LNCaP clone FGC (cell line): Measurements from ENCODE around the gene LZIC.

Source experiments
- DNase-seq: peaks from one replicate; pipeline ENCODE4 v3.0.0-alpha.2; 2011; ENCODE audit warnings: low read depth
- H3K4me3 ChIP-seq: 2 replicates; pipeline ENCODE4 v1.5.1; 2011; ENCODE audit warnings: mild to moderate bottlenecking, low read depth, low read length, control low read depth
- TF ChIP-seq, protein P1 (sequence below): IDR thresholded peaks from 2 replicates; pipeline ENCODE4 v1.5.1; 2012; ENCODE audit warnings: mild to moderate bottlenecking; ENCODE audit not compliant: control insufficient read depth, insufficient read depth; ENCODE audit errors: extremely low read depth

The LZIC gene

DNA sequence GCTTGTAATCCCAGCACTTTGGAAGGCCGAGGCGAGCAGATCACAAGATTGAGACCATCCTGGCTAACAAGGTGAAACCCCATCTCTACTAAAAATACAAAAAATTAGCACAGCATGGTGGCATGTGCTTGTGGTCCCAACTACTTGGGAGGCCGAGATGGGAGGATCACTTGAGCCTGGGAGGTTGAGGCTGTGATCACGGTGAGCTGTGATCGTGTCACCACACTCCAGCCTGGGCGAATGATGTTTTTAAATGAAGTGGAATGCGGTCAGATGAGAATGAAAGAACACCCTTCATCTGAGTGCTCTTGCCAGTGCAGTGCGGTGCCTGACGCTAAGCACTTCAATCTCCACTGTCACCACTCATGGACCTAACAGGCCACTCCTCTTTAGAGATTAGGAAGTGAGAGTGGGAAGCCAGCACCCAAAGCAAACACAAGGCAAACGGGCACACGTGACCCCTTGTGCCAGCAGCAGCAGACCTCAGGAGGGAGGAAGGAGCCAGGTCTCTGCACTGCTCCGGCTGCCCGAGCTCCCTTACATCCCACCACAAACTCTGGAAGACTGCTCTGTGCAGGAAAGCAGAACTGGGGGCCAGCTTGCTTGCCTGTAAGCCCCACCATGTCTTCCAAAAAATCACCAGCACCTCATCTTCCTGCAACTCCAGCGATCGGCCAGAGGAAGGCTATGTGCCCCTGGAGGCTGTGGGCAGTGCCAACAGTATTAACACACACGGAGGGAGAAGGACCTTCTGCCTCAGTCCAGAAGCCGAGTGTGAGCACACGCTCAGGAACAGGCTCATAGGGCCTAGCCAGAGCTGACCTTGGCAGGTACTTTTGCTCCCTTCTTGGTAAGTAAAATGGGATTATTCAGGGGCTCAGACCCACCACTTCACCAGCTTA, 42.8 kb downstream of the LZIC start:
- H3K4me3 ChIP-seq: peak overlapping the region; percentile 32
- TF ChIP-seq, protein P1, sequence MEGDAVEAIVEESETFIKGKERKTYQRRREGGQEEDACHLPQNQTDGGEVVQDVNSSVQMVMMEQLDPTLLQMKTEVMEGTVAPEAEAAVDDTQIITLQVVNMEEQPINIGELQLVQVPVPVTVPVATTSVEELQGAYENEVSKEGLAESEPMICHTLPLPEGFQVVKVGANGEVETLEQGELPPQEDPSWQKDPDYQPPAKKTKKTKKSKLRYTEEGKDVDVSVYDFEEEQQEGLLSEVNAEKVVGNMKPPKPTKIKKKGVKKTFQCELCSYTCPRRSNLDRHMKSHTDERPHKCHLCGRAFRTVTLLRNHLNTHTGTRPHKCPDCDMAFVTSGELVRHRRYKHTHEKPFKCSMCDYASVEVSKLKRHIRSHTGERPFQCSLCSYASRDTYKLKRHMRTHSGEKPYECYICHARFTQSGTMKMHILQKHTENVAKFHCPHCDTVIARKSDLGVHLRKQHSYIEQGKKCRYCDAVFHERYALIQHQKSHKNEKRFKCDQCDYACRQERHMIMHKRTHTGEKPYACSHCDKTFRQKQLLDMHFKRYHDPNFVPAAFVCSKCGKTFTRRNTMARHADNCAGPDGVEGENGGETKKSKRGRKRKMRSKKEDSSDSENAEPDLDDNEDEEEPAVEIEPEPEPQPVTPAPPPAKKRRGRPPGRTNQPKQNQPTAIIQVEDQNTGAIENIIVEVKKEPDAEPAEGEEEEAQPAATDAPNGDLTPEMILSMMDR: no peak
- peak; percentile 63 for DNase-seq

DNA sequence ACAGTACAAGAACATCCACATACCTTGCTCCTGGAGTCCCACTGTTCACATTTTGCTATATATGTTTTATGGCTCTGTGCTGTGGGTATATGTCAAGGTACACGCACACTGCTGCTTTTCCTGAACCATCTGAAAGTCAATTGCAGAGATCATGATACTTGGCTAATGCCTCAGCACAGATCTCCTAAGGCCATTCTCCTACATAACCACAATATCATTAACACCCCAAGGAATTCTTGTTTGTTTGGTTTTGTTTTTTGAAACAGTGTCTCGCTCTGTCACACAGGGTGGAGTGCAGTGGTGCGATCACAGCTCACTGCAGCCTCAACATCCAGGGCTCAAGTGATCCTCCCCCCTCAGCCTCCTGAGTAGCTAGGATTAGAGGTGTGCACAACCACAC, 49.1 kb downstream of the LZIC start:
- no peak overlapping the region for H3K4me3 ChIP-seq

DNA sequence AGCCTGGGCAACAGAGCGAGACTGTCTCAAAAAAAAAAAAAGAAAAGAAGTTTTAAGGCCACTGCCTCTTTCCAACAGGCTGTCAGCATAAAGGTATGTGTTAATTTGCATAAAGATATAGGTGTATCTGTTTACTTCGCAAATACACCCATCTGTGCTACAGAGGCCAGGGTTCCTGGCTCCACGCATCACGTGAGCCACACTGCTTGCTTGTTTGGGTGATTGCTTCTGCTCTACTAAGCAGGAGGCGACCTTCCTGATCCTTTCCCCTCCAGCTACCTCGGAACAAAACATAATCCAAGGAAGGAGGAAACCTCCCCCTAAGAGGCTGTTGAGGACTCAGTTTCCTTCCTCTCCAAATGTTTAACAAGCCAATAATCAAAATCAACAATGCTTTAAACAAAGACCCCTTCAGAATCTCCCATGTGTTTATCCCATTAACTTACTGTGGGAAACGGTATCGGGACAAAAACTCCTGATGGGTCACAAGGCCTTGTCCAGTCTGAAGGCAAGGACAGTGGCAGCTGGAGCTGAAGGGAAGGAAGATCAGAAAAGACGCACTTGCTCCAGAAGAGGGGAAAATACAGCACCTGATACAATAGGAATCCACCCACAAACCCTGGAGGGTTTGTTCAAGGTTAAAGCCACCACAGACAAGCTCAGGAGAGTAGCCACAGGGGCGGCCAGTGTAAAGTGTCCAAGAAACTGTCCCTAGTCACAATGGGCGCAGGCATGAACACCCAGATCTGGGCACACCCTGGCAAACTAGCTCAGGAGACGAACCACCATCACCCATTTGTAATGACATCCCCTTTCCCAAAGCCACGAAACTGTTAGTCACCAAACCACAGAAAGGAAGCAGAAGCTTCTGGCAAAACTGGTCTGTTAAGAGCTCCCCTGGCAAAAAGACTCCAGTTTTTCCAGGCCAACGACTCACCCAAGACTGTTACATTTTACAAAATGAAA, 50.3 kb downstream of the LZIC start:
- TF ChIP-seq, protein P1: no peak
- H3K4me3 ChIP-seq: no peak overlapping the region
- peak; percentile 36 for DNase-seq

More for the DNA sequence above, 49.1 kb downstream of the LZIC start:
- no peak for DNase-seq
- TF ChIP-seq, protein P1: no peak

DNA sequence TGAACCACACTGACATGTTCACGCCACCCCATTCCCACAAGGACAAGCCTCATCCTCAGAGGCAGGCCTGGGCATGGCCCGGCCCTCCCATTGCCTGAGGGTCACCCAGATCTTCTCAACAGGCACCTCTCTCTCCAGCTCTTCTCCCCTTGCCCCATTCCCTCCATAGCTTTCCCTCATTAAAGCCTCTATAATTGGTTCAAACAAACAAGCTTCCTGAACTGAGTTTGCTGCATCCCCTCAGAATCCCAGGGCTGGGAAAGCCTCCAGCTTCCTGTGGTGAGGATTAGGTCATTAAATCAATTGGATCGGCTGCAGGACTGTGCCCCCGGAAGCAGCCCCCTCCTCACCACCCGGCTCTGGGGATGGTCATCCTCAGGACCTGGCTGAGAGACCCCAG, 52.0 kb downstream of the LZIC start:
- TF ChIP-seq, protein P1: no peak
- no peak overlapping the region for H3K4me3 ChIP-seq
- no peak for DNase-seq

DNA sequence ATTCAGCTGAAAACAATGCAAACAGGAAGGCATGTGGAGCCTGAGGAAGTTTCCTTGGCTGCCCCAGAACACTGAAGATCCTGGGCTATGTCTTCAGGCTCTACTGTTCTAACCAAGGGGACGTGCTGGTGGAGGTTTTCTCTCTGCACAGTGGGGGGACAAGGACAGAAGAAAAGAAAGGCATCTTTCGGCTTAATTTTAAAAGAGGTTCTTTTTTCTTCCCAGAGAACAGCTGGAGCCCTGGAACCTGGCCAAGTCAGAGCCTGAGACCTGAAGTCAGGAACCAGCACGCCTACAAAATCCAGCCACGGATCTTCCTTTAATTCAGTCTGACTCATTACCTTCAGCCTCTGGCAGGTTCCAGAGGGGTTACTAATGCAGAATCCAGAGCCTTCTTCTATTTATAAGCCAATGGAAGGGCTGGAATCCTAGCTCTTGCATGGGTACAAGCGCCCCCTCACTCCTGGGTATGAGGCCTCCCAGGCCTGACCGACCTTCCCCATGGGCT, 52.9 kb downstream of the LZIC start:
- TF ChIP-seq, protein P1: no peak
- no peak for DNase-seq
- H3K4me3 ChIP-seq: no peak overlapping the region

DNA sequence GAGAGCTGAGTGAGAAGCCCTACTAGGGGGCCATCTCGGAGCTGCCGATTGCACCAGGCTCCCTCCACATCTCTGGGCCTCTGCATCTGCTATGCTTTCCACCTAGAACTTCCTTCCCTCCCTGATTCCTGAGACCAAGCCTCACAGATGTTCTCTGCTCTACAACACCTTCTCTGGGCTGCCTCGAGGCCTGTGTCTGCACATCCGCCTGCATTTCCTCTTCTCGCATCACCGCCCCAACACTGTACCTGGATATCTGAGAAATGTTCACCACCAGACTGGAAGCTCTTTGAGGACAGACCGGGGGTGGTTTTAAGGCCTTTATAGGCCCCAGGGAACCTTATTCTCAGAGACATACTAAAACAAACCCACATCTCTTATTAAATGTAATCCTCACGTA, 53.8 kb downstream of the LZIC start:
- TF ChIP-seq, protein P1: no peak
- no peak for DNase-seq
- H3K4me3 ChIP-seq: no peak overlapping the region
